HG03558 (cell line): Measurements from ENCODE around the gene KIF21B.
"Not testable (repeated sequence)": the region's sequence is repeated elsewhere in the genome, so short reads cannot be mapped to it uniquely, and the experiment has no call there.

Experiments used
- ATAC-seq: cut with Tn5 transposase; IDR thresholded peaks from one replicate; pipeline ENCODE4 v1.9.1; 2021; ENCODE audit warnings: moderate number of reproducible peaks; ENCODE audit not compliant: unreplicated experiment; ENCODE audit errors: extremely low read depth

The KIF21B gene

DNA sequence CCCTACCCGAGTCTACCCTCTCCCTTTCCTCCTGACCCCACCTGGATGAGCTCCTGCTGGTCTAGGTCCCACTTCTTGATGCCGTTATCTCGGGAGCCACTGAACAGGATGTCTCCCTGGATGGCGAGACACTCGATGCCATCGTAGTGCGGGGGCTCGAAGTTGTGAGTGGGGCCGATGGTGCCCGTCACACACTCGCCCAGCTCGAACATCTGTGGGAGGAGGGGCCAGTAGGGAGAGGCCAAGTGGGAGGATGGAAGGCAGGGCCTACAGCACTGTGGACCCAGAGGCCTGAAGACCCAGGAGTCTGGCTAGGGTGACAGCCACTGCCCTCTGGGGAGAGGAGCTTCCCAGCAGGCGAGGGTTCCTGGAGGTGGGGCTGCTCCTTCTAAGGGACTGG, 48.1 kb downstream of the KIF21B start:
- ATAC-seq, result no peak

DNA sequence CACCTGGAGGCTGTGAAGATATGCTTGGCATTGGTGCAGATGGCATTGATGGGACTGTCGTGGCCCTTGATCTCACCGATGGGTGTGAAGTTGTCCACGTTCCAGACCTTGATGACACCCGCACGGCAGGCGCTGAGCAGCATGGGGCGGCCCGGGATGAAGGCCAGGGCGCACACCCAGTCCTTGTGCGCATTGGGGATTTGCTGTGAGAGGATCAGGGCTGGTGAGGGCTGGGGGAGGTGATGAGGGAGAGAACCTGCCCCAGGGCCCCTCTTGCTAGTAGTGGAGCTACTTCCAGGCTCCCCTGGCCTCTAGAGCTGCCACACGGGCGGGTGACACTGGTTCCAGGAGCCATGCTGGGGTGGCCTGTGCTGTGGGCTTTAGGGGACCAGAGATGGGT, 48.8 kb downstream of the KIF21B start:
- no peak for ATAC-seq

DNA sequence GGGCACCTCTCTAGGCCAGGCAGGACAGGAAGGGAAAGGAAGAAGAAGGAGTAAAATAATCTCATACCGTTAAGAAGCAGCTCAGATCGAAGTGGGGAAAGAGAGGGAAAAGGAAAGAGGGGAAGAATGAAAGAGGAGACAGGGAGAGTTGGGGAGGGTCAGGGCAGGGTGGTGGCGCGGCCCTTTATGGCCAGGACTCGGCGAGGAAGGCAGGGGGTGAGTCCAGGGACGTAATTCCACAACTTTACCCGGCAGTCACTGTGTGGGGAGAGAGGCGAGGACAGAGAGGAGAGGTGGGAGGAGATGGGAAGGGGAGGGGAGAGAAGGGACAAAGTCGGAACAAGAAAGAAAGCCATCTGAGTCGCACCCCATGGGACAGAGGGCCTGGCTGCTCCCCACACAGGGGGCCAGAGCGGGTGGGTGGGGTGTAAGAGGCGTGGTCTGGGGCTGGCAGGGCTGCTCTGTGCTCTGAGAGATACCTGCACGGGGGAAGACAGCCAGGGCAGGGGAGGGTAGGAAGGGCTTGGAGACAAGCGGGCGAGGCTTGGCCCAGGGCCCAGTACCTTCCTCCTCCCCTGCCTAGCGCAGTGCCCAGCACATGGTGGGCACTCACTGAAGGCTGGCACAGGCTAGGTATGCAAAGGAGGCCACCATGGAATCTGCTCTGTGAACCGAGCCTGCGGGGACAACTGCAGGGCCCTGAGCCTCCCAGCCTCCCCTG, 49.4 kb downstream of the KIF21B start:
- no peak for ATAC-seq

DNA sequence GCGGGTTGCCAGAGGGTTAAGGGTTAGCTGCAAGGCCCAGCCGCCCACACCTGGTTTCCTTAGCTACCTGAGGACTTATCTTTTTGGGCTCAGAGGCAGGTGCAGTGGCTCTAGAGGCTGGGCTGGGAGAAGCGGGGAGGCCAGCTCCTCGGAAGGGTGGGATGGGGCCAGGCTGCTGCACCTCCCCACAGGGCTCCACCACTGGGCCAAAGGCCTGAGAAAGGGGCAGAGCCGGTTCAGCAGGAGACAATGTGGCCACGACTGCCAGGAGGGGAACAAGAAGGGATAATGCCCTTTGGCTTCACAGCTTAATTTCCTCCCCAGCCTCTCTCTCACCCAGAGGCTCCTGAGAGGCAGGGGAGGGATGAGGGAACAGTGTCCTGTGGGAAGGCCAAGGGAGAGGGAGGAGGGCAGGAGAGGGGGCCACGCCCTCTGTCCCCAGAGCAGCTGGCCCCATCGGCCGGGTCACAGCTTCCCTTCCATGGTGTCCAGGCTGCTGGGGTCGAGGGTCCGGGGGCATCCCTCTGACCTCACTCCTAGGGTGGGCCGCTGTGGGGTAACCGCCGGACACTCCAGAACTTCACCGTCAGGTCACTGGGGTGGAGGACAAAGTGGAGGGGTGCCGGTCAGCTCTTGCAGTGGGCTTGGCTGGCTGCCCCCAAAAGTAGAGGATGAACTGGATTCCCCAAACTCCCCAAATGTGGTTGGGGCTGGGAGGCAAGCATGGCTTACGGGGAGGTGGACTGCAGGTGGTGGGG, 50.4 kb downstream of the KIF21B start:
- ATAC-seq, result no peak

DNA sequence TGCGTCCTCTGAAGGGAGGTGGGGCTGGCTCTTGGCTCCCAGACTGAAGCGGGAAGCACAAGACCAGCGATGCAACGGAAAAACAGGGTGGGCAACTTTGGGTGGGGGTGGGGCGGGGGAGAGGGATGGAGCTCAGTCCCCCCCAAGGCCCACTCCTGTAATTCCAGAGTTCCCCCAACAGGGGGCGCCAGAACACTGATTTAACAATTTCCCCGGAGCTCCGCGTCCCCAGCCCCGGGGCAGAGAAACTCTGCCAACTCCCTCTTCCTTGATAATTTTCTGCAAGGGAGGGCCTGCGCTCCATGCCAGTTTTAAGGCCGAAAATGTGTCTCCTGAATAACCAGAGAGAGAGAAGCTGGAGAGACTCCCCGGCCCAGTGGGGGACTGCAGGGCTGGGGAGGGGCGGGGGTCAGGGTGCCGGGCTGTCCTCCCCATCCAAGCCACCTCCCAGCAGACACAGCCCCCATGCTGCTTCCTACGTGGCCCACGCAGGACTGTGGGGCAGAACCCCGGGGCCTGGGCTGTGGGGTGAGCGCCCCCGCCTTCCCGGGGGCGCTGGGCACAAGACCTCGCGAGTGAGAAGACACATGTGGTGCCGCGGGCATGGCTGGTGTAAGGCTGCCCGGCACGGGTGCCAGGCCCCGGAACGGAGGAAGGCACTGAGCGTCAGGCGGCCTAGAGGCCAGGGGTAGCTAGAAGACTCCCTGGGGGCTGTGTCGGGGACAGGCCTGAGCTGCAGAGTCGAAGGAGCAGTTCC, 51.4 kb downstream of the KIF21B start:
- no peak for ATAC-seq

DNA sequence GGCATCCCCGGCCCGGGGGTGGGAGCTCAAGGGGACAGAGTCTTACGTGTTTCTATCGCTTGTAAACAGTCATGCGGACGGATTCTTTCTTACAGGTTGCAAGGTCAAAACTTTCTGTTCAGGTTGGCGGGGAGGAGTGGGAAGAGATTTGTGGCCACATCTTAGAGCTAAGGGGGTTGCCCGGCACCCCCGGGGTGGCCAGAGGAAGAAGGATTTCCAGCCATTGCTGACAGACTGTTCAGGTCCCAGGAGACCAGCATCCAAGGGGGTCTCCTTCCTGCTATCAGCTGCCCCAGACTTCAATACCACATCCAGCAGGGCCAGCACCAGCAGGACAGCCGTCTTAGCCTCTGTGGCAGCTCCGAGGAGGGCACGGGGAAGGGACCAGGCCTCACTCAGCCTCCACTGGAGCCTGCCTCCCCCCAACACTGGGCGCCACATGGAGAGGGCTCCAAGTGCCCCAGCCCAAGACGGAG, 52.0 kb downstream of the KIF21B start:
- ATAC-seq, result no peak

DNA sequence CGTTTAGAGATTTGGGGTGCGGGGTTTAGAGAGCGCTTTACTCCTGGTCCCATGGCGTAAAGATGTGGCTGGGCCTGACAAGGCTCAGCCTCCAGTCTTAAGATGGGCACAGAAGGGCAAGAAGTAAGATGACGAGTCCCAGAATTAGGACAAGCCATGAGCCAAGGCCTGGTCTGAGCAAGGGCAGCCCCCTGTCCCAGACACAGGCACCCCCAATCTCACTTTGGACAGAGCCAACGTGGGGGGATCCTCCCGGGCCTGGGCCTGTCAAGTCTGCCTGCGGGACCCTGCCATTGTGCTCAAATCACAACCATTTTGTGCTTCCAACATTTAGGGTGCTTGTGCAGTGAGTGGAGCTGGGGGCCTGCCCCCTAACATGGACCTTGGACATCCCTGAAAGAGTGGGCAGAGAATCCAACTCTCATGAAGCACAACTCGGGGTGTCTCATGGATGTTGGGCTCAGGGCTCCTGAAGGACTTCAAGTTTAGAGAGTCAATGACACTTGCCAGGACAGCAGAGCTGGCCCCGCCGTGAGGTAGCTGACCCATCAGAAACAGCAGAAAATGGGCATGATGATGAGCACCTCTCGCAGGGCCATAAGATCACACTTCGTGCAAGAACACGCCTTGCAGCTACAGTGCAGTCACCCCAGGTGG, 52.6 kb downstream of the KIF21B start:
- ATAC-seq, result no peak

DNA sequence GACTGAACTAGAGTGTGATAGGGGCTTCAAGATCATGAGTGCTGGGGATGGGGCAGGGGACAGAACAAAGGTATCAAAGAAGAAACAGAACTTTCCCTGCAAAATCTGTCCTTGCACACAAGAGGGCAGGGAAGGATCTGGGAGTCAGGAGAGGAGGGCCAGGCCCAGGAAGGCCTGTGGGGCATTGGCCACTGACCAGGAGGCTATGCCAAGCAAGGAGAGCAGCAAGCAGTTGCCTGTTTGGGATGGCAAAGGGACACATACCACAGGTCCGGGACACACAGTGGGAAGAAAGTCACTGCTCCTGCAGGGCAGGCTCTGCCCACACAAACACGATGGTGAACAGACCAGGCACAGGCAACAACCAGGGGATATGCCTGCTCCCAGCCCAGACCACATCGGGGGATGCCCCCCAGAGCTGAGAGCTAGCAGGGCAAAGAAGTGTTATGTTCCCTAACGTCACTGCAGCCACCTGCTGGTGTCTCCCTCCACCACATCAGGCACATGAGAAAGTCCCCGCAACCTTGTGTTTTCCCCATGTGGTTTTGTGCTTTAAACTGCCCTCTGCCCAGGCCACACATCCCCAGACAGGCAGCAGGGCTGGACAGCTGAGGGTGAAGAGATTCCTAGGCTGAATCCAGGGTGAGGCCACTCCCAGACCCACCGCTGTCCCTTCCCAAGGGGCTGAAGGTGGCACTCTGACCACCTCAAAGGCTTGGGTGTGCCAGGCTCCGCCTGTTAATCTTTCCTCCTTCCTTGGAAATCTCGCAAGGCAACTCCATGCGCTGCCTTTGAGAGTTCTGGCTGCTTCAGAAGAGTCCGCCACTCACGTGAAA, 53.6 kb downstream of the KIF21B start:
- peak; percentile 70 for ATAC-seq

DNA sequence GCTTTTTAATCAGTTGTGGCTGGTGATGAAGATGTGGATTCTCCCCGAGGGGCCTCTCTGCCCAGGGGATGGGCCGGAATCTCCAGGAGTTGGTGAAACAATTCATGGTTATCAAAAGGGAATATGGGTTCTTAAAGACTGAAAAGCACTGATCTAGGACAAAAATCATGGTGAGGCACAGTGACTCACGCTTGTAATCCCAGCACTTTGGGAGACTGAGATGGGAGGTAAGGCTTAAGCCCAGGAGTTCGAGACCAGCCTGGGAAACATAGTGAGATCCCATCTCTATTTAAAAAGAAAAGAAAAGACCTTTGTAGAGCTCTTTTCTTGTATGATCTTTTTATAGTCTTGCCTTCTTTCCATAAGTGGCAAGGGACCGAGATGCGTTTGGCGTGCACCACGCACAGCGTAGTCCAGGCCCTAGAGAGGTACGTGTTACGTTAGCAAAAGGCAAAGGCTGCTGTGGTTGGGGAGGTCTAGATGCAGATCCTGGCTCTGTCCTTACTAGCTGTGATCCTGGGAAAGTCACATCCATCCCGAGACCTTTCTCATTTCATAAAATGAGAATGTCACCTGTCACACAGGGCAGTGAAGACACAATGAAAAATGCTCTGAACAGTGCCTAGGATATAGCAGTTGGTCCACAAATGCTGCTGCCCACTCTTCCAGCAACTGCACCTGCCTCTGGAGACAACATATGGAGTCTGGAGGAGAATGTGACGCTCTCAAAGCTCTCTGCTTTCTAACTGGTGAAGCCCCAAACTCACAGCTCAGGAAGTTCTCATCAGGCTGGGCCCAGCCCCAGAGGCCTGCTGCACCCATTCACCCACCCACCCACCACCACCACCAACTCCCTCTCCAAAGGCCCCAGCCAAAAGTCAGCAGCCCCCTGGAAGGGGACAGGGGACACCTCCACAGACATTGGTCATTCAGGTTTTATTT, 54.8 kb downstream of the KIF21B start:
- ATAC-seq, result no peak

DNA sequence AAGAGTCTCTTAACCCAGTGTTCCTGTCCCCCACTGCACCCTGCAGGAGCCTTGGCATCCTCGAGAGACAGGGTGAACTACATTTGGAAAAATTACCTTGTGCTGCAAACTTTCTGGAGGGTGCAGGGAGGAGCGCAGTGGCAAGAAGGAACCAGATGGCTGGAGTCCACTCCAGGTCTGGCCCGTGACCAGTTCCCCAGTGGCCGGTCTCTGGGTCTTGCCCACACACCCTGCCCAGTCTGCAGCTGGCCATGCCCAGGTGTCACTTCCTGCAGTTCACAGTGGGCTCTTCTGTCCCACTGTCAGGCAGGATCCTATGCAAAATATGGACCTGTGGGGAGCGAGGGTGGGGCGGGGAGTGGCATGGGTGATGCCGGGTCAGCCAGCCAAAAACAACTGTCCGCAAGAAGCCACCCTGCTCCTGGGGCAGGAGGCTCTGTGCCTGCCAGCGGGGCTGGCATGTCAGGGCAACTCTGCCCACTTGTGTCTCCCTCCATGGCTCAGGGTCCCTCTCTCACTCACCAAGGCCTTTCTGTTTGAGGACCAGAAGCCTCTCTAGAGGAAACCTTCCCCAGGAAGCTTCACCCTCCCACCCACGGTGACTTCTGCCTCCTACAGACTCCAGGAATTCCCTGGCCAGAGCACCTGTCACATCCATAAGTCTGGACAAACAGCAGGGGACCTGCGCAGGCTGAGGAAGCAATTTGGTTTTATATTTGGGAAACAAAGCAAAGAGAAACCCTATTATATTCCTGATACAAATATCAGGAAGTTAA, 55.6 kb downstream of the KIF21B start:
- no peak for ATAC-seq

DNA sequence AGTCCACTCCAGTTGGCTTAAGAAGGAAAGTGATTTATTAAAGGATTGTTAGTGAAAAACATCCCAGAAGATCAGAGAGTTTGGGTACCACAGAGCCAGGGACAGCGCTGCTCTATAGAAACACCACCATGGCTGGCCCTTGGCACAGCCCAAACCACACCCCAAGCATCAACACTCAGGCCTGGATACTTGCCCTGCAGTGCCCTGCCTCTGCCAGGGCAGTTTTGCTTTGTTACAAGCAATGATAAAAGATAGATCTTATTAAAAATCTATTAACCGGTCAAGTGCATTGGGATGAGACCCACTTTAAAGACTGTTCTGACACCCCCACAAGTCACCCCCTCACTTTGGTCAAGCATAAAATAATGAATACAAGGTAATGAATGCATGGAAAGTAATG, 56.6 kb downstream of the KIF21B start:
- no peak for ATAC-seq

DNA sequence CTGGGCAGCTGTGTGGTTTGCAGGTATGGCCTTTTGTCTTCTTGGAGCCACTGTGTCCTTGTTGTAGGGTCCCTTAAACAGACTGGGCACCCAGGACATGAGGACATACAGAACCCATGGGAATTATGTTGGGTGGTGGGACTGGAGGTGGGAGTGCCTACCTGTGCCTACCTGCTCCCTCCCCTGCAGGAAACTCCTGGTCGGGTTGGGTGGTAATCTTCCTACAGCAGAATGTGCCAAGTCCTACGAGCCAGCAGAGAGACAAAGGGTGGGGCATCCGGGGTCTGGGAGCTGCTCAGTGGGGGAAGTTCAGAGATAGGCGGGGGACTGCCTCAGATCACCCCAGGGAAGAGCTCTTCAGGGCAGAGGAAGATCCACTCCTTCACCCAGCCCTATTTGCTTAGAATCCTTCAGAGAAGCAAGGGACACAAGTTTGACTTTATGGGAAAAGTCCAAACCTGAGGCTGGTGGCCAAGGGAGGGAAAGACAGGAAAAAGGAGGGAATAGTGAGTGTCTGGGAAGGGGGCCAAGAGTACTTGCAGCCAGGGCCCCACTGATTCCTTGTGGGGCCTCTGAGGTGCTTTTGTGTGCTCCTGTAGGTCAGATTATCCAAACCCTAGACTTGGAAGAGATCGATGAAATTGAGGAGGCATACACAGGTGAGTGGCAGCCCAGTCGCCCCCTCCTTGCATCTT, 58.3 kb downstream of the KIF21B start:
- ATAC-seq, result no peak

DNA sequence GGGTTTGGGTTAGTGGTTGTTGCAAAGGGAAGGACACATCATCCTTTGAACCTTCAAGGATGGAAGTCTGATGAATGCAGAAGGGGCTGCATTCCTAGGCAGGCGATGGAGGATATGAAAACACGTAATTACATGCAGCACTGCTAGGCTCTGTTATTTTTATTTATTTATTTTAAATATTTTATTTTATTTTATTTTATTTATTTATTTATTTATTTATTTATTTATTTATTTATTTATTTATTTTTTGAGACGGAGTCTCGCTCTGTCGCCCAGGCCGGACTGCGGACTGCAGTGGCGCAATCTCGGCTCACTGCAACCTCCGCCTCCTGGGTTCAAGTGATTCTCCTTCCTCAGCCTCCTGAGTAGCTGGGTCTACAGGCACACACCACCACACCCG, 59.6 kb downstream of the KIF21B start:
- ATAC-seq, result not testable (repeated sequence)

DNA sequence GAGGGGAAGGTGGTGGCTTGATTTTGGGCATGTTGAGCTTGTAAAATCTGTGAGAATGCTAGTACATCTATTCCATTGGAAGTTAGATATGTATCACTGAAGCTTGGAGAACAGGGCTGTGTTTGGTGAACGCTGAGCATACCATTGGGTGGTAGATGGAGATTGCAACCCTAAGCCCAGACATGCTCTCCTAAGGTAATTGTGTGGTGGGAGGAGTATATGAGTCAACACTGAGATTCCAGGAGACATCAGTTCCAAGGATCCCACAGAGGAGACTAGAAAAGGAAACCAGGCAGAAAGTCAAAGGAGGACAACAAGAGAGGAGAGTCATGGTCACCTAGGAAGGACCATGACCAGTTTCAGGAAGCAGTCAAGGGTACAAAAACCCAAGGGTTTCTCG, 60.4 kb downstream of the KIF21B start:
- no peak for ATAC-seq

DNA sequence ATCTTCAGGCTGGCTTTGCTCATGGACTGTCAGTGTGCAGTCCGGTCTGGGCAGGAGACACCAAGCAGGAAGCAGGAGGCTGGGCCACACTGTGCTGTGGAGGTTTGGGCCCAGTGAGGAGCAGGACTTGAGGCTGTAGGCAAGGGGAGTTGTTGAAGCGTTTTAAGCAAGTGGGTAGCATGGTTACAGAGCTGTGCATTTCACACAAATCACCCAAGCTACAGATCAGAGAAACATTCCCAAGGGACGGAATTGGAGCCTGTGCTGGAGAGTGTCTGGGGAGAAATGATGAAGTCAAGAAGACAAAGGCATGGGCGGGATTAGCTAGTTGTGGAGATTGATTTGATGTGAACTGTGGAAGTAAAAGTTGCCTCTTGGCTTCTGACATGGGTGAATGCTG, 60.9 kb downstream of the KIF21B start:
- no peak for ATAC-seq

DNA sequence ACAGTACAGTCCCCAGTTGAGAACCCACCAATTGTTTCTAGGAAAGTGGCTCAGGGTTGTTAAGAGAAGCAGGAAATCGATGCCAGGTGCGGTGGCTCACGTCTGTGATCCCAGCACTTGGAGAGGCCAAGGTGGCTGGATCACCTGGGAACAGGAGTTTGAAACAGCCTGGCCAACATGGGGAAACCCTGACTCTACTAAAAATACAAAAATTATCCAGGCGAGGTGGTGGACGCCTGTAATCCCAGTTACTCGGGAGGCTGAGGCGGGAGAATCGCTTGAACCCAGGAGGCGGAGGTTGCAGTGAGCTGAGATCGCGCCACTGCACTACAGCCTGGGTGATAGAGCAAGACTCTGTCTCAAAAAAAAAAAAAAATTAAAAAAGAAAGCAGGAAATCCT, 61.4 kb downstream of the KIF21B start:
- ATAC-seq, result not testable (repeated sequence)

DNA sequence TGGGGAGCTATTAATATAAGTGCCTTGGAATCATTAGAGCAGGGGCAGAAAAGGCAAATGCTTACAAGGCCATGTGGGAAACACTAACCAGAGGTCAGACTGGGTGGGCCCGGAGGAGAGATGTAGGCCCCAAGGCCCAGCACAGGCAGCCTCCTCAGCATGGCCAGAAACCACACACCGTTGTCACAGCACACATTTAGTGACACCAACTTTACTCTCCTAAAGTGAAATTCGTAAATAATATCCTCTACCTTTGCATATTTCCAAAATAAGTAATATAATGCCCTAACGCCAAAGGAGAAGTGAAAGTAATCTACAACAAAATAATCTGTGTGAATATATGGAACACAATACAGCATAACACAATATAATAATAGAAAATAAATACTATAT, 62.6 kb downstream of the KIF21B start:
- no peak for ATAC-seq
